AG09319 (cell line): ENCODE data around the gene PRR5L.

Source experiments
- DNase-seq: peaks from one replicate; pipeline ENCODE4 v3.0.0-alpha.2; 2010; ENCODE audit warnings: low read depth; ENCODE audit errors: extremely low read depth
- CTCF ChIP-seq: IDR thresholded peaks from 2 replicates; pipeline ENCODE4 v1.5.1; 2011; ENCODE audit warnings: low read depth, mild to moderate bottlenecking, inconsistent platforms, low read length, moderate library complexity

The PRR5L gene

GRCh38 chr11:36490026-36490806 lies 194.1 kb downstream of the PRR5L start:
- DNase-seq, result no peak
- TF ChIP-seq CTCF, result no peak

GRCh38 chr11:36492724-36493304 lies 196.7 kb downstream of the PRR5L start:
- TF ChIP-seq CTCF, result peak; percentile 79
- no peak for DNase-seq

DNA sequence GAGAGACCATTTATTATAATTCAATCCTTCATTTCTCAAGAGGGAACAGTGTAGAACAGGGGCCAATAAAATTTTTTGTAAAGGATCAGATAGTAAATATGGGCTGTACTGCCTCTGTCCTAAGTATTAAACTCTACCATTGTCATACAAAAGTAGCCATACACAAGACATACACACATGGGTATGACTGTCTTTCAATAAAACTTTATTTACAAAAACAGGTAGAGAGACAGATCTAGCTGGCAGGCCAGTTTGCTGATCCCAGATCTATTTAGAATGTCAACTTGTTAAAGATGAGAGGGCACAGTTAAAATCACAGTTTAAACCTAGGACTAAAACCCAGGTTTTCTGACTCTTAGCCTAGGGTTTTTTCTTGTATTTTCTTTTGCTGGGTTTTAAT lies 197.2 kb downstream of the PRR5L start:
- no peak for DNase-seq

DNA sequence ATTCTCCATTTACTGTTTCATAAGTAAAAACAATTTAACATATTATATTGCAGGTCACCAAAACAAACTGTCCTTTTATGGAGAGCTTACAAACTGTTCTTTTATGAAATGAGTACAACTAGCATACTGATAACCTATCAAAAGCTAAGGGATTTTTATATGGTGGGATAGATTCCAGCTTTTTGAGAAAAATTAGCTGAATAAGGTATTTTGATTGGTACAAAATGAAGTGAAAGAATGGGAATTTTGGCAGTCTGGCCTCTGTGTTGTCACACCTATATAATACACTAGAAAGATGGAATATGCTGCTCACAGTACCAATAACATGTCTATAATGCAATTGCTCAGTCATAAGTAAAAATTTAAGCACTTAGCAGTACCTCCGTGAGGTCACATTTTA lies 202.6 kb downstream of the PRR5L start:
- TF ChIP-seq CTCF, result no peak
- no peak for DNase-seq

More for the DNA sequence above, 197.2 kb downstream of the PRR5L start:
- no peak for TF ChIP-seq CTCF

DNA sequence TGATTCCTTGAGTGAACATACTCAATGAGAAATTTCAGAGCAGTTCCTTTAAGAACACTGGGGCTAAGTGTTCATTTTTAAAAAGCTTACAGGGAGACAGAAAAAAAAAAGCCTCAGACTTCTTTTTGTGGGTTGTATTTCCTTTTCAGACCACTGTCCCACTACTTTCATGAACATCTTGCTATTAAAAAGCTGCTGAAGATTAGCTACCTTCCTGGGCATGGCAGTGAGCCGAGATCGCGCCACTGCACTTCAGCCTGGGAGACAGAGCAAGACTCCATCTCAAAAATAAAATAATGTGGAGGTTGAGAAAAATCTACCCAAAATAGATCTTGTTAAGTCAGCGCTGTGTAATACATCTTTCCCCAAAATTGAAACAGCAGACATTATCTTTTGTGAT lies 203.2 kb downstream of the PRR5L start:
- no peak for TF ChIP-seq CTCF
- no peak for DNase-seq

DNA sequence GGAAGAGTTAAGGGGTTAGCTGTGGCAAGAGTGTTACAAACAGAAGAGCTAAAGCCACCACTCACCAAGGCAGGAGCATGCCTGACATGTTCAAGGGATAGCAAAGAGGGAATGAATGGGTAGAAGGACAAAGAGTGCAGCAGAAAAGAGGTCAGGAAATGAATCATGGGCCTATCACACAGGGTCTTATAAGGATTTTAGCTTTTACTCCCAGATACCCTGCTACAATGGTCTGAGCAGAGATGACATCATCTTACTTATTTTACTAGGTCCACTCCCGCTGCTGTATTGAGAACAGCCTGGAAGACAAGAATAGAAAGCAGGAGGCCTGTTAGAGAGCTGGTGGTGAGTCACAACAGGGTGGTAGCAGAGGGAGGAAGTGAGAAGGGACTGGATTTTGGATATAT lies 204.2 kb downstream of the PRR5L start:
- no peak for TF ChIP-seq CTCF
- DNase-seq, result peak; percentile 31

- no peak for DNase-seq
- no peak for TF ChIP-seq CTCF
Observed at GRCh38 chr11:36501236-36501635, 205.1 kb downstream of the PRR5L start.
